Hematopoietic multipotent progenitor cell treated with erythropoietin and hydrocortisone succinate and interleukin-3 and kit ligand, for 8 days (in vitro differentiated cells): Measurements from ENCODE around the gene GRB2.
A peak's percentile ranks its signal among the peaks of the same experiment; 100 is the strongest.

Experiments used
- DNase-seq: peaks from one replicate; pipeline ENCODE4 v3.0.0-alpha.2; 2015

The GRB2 gene

DNA sequence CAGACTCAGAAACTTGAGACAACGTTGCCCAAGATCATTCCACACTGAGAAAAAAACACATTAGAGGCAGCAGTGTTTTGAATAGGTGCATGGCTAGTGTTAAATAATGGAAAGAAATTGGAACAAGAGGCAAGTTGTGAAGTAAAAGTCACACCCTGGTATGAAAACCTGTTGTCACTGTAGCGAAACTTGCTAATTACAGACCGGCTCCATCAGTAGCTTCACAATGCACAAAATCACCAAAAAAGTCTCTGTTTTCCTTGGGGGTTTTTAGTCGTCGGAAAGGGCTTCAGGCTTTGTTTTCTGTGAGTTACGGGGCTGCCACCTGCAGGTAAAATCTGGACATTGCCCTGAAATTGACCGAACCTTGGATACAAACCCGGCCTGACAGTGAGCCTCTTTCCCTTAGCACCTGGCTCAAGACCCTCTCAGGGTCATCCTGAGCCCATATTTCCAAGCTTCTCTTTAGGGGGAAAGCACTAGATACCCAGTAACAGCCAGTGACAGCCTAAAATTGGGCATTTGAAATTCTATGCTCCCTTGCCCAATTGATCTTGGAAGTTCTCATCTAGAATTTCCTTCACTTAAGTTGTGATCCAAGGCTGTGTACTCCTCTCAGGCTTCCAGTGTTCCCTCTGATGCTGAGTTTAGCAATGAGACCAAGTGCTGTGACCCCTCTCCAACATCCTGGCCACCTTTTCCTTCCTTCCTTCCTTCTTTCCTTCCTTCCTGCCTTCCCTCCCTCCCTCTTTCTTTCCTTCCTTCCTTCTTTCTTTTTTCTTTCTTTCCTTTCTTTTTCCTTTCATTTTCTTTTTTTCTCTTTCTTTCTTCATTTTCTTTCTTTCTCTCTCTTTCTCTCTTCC, 7.2 kb upstream of the GRB2 start:
- DNase-seq, result peak; percentile 80

DNA sequence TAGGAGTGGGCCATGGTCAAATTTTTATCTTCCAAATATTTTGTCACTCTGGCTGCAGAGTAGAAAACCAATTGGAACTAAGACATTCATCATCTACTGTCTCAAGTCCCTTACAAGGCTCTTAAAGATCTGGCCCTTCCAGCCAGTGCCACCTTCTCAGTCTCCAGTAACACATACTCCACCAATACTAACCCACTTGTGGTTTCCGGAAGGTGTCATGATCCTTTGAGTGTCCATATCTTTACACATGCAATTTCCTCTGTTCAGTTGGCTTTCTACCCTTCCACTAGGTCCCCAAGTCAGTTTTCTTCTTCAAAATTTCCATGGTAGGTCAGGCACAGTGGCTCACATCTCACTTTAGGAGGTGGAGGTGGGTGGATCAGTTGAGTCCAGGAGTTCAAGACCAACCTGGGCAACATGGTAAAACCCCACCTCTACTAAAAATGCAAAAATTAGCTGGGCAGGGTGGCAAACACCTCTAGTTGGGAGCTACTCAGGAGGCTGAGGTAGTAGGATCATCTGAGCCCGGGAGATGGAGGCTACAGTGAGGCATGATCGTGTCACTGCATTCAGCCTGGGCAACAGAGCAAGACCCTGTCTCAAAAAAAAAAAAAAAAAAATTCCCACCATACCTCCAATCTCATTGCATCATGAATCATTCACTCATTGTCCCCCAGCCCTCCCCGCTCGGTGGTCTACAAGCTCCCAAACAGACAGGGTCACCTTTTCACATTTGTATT, 6.0 kb upstream of the GRB2 start:
- DNase-seq, result peak; percentile 53

DNA sequence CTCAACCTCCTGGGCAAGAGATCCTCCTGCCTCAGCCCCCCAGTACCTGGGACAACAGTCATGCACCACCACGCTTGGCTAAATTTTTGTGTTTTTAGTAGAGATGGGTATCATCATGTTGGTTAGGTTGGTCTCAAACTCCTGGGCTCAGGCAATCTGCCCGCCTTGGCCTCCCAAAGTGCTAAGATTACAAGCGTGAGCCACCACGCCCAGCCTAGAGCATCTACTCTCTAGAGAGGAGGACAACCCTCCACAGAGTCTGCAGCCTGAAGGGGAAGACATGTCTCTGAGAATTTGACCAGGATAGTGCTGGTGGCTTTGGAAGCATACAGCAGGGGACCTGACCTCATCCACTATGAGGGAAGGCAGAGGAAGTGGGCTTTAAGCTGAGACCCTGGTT, 4.7 kb upstream of the GRB2 start:
- DNase-seq, result no peak

DNA sequence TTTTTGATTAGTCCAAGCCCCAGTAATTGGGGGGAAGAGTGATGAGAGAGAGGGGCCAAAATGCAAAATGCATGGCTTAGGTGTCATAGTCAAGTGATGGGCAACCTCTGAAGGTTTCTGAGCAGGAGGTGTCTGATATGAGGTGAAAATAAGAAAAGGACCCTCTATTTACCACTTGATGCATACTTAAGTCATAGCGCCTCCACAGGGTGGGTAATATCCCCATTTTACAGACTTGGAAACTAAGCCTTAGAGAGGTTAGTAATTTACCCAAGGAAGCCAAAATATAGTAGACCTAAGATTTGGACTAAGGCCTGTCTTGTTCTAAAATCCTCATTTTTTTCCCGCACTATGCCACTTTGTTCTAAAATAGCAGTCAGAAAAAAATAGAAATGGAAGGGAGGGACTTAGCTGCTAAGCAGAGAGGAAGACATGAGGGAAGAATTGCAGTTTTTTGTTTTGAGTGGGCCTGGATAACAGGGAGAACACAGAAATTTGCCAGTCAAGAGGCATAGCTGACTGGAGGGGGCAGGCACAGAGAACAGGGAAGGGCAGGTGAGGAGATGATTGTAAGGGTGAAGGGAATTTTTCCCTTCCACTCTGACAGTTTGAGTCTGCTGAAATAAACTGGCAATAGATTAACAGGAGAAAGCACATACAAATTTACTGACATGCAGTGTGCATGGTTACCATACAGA, 2.3 kb upstream of the GRB2 start:
- no peak for DNase-seq

DNA sequence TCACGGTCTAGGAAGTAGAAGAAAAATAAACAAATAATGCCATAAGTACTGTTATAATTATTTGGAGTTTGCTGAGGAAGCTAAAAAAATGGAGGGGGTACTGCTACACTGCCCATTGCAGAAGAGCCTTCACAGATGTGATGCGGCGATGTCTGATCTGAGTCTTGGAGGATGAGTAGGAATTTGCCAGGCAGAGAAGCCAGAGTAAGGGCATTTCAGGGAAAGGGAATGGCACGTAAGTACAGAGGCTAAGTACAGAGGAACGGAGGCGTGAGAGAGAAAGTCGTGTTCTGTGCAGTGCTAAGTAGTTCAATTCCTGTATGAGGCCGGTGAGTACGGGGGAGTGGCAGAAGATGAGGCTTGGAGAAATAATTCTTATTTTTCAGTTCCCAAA, 741 bp upstream of the GRB2 start:
- no peak for DNase-seq

DNA sequence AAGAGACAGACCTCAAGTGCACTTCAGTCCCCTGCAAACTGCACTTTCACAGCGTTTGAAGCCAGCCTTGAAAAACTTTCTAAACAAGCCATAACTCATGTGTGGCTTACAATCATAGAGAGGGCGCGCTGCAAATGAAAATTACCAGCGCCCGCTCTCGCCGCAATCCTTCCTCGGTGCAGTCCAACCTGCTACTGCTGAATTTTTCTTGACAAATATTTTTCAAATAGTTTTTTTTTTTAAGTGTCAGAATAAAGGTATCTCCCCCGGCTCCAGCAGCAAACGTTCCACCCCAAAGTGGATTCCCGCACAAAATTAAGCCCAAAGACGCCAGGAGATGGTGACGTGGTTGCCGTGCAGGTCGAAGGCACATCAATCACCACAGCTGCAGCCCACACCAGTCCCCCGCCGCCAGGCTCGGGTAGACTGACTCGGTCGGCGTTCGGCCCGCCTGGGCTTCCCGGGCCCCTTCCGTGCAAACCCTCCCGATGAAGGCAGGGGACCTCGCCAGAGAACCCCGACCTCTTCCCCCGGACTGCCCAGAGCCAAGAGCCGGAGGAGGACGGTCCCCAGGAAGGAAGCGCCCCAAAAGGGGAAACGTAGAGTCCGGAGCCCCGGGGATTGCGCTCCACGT, 630 bp downstream of the GRB2 start:
- DNase-seq, result peak; percentile 57

DNA sequence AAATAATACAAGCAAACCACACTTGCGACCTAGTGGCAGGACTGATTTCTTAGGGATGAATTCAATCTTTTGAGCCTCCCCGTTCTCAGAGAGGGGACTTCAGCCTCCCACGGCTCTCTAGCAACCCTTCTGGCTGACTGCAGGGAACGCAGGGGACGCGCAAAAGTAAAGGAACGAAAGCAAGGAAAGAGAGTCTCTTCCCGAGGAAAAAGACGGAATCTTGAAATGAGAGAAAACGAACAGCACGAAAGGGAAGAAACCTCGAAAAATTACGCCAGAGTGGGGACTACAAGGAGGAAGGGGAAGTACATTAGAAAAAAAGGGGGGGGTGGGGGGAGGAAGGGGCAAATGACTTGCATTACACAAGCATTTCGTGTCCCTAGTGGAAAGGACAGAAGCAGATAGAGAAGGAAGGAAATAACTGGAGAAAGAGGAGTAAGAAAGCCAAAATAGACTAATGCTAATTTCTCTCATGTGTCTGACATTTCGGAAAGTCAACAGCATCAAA, 1.2 kb downstream of the GRB2 start:
- peak; percentile 85 for DNase-seq

DNA sequence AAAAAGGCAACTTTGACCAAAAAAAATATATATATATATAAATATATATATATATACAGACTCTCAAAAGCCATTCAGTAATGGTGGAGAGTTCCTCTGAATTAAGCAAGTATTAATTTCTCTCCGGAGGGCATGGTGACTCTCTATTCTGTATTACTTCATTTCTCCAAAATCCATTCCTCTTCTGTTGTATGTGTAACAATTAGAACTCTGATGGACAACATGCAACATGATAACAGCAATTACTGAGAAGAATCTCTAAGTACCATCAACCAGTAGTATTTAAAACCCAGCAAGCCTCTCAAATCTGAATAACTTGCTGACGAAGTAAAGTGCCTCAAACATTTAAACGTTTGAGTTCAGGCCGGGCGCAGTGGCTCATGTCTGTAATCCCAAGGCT, 2.3 kb downstream of the GRB2 start:
- DNase-seq, result no peak

DNA sequence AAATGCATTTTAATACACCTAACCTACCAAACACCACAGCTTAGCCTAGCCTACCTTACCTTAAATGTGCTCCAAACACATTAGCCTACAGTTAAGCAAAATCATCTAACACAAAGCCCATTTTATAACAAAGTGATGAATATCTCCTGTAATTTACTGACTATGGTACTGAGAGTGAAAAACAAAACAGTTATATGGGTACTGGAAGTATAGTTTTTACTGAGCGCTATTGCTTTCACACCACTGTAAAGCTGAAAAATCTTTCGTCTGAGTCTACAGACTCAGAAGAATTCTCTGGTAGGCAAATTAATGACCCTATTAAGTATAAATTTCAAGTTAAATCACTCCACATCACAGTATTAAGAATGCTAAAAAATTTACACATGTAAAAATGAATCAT, 3.5 kb downstream of the GRB2 start:
- peak; percentile 0 for DNase-seq

DNA sequence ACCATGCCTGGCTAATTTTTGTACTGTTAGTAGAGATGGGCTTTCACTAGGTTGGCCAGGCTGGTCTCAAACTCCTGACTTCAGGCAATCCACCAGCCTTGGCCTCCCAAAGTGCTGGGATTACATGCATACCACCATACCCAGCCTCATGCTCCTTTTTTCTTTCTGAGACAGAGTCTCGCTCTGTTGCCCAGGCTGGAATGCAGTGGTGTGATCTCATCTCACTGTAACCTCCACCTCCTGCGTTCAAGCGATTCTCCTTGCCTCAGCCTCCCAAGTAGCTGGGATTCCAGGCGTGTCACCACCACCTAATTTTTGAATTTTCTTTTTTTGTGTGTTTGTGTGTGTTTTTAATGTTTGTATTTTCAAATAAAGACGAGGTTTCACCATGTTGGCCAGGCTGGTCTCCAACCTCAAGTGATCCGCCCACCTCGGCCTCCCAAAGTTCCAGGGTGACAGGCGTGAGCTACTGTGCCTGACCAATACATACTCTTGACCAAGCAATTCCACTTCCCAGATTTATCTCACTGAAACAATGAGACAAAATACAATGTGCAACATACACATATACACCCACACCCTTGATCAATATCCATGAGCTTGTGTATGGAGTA, 5.0 kb downstream of the GRB2 start:
- no peak for DNase-seq

DNA sequence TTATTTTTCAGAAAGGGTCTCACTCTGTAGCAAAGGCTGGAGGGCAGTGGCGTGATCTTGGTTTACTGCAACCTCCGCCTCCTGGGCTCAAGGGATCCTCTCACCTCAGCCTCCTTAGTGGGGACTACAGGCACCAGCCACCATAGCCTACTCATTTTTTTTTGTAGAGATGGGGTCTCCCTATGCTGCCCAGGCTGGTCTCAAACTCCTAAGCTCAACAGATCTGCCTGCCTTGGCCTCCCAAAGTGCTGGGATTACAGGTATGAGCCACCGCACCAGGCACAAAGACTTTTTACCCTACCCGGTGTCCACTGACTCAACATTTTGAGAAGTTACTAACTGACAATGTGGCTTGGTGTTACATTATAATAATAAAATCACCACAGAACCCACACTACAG, 7.2 kb downstream of the GRB2 start:
- DNase-seq, result no peak

DNA sequence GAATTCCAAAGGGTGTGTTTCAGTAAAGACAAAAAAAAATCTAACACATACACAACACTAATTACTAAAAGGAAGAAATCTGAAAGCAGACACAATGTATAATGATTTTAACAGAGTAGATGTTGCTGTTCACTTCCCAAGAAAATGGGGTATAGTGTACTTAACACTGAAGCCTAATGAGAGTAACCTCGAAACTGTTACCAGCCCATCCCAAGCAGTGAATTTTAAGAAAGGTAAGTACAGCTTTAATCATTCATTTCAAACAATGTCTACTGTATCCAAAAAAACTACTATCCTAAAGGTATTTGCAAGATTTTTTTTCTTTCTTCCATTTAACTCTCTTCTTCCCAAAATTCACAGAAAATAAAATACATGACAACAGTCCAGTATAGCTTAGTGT, 8.3 kb downstream of the GRB2 start:
- no peak for DNase-seq

DNA sequence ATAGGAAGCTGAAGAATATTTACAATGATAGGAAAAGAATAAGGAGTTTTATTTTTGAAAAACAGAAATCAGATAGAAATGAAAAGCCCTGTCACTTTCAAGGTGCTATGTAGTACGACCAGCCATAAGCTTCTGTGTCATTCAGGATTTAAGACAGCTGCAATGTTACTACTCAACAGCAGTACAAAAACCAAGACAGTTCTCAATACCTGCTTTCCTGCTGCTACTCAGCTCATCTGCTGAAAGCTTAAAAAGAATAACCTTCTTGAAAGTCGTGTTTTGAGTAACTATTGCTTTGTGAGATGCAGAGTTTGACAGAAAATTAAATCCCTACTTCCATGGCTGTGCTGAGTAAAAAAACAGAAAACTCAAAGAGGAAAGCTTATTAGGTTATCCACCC, 8.7 kb downstream of the GRB2 start:
- DNase-seq, result no peak

DNA sequence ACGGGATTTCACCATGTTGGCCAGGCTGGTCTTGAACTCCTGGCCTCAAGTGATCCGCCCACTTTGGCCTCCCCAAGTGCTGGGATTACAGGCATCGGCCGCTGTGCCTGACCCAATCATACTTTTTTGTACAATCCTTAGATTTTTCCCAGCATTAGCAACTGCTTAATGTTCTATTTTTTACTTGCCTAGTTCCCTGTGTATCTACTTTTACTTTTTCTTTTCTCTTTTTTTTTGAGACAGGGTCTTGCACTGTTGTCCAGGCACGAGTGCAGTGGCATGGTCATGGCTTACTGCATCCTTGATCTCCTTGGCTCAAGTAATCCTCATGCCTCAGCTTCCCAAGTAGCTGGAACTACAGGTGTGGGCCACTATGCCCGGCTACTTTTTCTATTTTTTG, 9.5 kb downstream of the GRB2 start:
- no peak for DNase-seq

DNA sequence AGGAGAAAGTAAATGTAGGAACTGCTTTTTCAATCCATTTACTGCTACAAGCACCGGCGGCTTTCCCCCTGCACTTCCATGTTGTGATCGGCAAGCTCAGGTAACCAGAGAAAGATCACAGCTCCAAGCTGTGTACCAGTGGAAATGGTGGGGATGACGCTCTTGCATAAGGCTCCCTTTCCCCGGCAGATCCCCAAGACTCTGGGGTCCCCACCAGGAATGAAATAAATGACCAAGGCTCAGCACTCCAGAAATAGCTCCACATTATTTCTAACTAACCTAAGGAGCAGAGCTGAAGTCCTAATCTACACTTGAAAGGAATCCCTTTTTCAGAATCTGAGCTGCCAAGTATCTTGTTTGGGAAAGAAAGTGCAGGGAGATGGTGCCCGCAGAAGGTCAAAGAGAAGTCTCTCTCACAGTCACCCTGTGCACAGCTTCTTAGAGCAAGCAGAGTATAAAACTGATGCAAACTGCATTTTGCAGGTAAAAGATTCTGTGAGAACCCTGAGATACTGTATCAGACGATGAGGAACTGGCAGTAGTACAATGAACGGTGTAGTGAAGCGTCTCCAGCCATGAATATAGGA, 11.1 kb downstream of the GRB2 start:
- no peak for DNase-seq

DNA sequence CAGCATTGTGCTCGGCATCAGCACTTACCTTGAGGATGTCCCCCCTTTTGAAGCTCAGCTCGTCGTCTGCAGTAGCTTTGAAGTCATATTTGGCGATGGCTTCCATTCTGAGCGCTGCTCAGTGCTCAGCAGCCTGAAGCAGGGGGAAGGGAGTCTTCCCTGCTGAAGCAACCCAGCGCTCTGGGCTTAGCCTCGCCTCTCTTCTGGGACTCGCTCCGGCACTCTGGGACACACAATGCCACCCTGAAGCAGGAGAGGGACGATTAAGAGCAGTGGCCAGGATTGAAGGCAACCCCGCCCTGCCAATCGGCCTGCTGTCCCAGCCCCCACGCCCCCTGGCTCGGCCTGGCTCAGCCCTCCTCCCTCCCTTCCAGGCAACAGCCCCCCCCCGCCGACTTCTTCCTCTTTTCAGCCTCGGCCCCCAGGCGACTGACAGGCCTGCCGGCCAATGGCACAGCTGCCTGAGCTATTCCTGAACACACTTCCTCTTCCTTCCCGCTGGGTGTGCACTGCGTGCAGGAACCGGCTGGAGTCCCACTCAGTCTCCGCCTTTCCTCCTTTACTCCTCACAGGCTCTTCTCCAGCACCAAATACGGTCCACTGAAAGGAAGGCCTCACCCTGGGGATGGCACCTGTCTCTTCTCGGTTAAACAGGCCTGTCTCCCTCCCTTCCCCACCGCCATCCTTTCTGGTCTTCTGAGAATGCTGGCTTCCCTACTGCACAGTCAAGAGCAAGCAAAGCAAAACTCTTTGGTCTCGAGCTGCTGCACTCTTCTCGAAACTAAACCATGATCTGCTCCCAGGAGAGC, 11.8 kb downstream of the GRB2 start:
- peak; percentile 97 for DNase-seq

DNA sequence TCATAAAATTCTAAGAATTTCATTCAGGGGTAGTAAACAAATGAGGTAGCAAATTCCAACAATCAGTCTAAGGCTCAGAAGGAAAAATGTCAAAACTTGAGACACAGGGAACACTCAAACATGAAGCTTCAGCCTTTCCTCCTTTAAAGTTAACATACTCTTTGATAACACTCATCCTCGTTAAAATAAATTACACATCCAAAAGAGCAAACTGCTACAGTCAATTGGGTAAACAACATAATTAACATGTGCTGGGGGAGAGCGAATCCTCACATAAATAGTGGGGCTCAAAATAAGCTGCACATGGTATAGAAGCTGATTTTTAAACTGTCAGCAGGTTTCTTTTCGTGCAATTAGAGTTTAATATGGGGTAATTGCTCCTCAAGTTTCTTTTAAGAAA, 12.9 kb downstream of the GRB2 start:
- no peak for DNase-seq

DNA sequence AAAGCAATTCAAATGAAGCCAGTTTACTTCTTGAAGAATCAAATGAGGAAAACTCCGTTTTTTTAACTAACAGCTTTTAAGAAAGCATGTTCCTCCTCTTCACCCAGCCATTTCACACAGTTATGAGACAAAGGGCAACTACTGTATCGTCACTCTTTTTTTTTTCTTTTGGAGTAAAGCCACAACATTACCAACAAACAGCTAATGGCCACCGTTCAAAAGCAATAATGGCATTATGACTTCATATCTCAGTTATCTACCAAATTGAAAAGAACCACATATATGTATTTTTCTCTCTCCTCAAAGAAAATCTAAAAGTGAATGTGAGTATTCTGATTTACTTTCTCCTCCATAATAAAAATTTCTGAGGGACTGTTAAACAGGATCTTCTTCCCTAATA, 14.5 kb downstream of the GRB2 start:
- no peak for DNase-seq

DNA sequence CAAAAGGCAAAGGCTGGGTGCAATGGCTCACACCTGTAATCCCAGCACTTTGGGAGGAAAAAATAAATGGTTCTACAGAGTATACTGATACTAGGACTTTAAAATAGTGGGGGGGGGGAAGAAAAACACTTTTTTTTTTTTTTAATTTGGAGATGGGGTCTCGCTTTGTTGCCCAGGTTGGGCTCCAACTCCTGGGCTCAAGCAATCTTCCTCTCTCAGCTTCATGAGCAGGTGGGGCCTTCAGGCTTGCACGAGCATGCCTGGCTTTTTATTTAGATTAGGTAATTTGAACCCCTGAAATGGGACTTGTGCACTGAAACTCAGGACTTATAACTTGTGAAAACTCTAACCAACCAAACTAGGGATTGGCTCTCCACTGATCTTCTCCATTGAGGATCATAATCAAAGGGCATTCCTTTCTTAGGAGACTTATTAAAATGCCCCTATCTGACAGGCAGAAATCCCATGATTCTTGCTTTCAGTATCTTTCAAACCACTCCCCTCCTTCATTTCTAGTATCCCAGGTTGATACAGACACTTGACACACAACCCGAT, 16.9 kb downstream of the GRB2 start:
- no peak for DNase-seq

DNA sequence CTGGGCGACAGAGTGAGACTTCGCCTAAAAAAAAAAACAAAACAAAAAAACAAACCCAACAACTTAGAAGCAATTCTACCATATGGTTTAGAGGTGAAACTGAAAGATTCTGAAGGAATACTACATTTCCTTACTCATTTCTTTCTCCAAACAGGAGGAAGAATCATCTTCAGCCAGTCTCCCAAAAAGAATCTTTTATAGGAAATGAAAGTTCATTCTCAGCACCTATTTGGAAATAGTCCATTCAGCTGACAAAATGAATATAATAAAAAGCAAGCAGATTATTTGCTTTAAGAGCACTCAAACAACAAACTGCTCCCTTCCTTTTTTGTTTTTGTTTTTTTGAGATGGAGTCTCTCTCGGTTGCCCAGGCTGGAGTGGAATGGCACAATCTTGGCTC, 17.7 kb downstream of the GRB2 start:
- DNase-seq, result no peak

DNA sequence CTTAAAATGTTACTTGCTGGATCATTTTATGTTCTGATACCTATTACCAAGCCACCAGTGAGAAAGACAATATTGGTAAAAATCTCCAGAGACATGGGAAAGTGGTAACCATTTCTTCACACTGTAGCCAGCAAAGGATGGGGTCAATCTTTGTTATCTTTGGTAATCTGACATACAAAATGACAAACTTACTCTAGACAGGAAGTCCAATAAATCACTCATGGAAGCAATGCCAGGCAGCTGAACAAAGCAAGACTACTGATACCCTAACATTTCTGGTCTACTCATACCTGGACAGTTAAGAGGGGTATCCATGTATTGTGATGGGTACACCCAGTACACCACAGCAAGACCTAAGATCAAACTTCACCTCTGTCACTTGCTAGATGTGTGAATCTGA, 19.0 kb downstream of the GRB2 start:
- no peak for DNase-seq
